GM18951 (cell line): Measurements from ENCODE around the gene FAM131B.

Experiments used
- POLR2A ChIP-seq: IDR thresholded peaks from 4 replicates; pipeline ENCODE4 v1.6.1; 2011; ENCODE audit warnings: mild to moderate bottlenecking; ENCODE audit not compliant: insufficient read length, insufficient read depth; ENCODE audit errors: extremely low read depth
- in situ Hi-C: fragments of 300-500 bp; cut with MboI; formaldehyde crosslinking; loops from one replicate; pipeline ENCODE4 v1.12.0; 2022; ENCODE audit warnings: low sequenced_read_pairs, mixed read lengths, inconsistent platforms; ENCODE audit not compliant: unreplicated experiment

FAM131B gene

DNA sequence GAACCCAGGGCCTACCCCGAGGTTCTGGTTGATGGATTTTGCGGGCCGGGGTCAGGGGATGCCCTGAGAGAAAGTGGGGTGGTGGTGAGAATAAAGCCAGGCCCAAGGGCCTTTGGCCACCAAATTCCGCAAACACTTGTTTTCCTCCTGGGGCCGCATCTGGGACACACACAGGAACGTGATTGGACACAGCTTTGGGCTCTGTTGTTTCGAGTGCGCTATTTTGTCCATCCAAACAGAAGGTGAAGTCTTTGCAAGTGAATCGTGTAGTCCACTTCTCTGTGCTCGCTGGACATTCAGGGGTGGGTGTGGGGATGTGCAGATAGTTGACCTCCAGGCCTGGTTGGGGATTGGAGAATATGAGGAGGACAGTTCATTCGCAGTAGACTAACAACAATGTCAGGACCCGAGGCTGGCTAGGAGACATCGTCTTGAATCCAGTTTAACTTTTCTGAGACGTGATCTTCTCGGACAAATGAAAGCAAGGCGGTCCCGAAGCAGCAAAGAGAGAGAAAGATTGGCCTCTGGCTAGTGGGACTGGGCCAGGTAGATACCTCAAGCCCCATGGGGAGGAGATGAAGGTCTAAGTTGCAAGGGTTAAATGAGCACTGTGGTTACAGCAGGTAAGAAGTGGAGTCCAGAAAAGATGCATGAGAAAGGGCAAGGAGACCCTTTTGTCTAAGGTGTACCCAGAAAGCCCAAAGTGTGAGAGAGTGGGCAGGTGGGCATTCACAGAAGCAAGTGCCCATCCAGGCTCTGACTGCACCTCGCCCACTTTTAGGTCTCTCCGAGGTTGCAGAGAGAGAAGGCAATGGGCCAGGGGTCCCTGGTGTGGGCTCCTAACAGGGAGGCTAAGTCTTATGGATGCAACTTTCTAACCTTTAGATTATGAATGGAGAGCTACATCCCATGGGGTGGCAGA lies 764 bp upstream of the FAM131B start:
- no peak for TF ChIP-seq POLR2A
- in situ Hi-C loops, result no loop called here

DNA sequence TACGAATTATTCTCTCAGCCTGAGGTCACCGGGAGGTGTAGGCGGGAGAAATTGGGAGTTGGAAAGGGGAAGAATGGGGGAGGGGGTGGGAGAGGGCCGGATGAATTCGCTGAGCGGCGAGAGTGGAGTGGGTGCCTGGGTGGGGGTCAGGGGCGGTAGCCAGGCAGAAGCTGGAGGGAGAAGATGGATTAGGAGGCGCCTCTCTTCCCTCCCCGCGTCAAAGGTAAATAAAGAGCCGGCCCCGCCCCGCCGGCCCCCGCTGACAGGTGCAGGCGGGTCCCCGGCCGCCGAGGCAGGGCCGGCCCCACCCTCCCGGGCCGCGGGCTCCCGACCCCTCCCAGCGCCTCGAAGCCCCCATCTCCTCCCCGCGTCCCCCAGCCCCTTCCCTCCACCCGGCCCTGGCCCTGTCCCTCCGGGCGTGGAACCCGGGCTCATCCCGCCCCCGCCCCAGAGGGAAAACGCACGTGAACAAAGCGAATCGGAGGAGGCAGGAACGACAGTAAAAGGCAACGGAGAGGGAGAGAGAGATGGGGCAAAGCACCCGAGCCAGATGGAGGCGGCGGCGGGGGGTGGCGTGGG lies 872 bp downstream of the FAM131B start:
- in situ Hi-C loops, result no loop called here
- no peak for TF ChIP-seq POLR2A

GRCh38 chr7:143360788-143361551 lies 1.5 kb downstream of the FAM131B start:
- in situ Hi-C loops, result no loop called here
- no peak for TF ChIP-seq POLR2A

- in situ Hi-C loops, result no loop called here
- no peak for TF ChIP-seq POLR2A
Measured at GRCh38 chr7:143359771-143360353, 2.7 kb downstream of the FAM131B start.

DNA sequence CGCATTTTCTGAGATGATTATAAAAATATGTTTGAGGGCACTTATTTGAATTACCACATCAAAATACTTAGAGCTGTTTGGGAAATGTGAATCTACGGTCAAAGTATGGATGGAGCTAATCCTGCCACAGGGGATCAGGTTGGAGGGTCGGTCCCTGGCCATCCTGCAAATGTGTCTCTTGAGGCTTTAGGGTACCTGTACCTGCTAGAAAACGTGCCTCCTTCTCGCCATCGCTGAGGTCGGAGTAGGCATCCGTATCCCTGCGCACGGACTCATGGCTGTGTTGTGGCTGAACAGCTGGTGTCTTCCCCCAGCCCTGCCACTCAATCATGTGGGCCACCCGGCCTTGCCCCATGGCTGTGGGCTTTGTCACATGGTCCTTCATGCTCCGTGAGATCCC lies 3.9 kb downstream of the FAM131B start:
- no peak for TF ChIP-seq POLR2A
- in situ Hi-C loops, result no loop called here

- TF ChIP-seq POLR2A, result no peak
- in situ Hi-C loops, result no loop called here
Measured at GRCh38 chr7:143356414-143357050, 6.0 kb downstream of the FAM131B start.

- no peak for TF ChIP-seq POLR2A
- in situ Hi-C loops, result no loop called here
Measured at GRCh38 chr7:143355450-143356385, 6.8 kb downstream of the FAM131B start.

- in situ Hi-C loops, result no loop called here
- TF ChIP-seq POLR2A, result no peak
Measured at GRCh38 chr7:143354965-143355364, 7.5 kb downstream of the FAM131B start.

DNA sequence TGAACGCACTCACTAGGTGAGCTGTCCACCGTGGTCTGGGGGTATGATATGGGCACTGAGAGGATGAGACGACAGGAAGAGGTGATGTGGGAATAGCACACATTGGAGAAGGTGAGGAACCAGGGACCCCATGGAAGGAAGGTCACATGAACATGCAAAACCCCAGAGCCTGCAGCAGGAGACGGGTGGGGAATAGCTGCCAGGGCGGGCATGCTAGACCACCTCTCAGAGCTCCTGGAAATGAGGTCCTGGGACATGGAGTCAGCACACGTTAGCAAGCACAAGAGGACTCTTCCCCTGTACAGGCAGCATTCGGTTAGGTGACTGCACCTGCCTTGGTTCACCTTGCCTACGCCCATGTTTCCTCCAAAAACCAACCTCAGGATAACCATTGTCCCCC lies 8.1 kb downstream of the FAM131B start:
- TF ChIP-seq POLR2A, result no peak
- in situ Hi-C loops, result no loop called here

- TF ChIP-seq POLR2A, result no peak
- in situ Hi-C loops, result no loop called here
Measured at GRCh38 chr7:143352531-143353002, 9.9 kb downstream of the FAM131B start.

DNA sequence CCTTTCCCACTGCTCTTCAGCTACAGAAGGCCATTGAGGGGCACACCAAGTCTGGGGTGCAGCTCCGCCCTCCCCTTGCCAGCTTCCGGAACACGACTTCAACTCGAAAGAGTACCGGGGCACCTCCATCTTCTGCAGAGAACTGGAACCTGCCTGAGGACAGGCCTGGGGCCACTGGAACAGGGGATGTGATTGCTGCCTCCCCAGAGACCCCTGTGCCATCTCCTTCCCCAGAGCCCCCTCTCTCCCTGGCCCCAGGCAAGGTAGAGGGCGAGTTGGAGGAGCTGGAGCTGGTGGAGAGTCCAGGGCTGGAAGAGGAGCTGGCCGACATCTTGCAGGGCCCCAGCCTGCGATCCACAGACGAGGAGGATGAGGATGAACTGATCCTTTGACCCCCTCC lies 10.9 kb downstream of the FAM131B start:
- TF ChIP-seq POLR2A, result no peak
- in situ Hi-C loops, result no loop called here

- TF ChIP-seq POLR2A, result no peak
- in situ Hi-C loops, result no loop called here
Measured at GRCh38 chr7:143351060-143351459, 11.5 kb downstream of the FAM131B start.
